22Rv1 (cell line): ENCODE data around the gene SUGCT.

Experiments used
- CTCF ChIP-seq: fragments of 450-650 bp; IDR thresholded peaks from 2 replicates; pipeline ENCODE4 v1.5.1; 2017; ENCODE audit warnings: mild to moderate bottlenecking
- ZFX ChIP-seq: fragments of 450-650 bp; IDR thresholded peaks from 2 replicates; pipeline ENCODE4 v1.6.1; 2017; ENCODE audit warnings: antibody characterized with exemption, borderline replicate concordance

- TF ChIP-seq CTCF: no peak
- no peak for TF ChIP-seq ZFX
Observed at GRCh38 chr7:40824461-40824860, 689.7 kb downstream of the SUGCT start.
